AG04450 (cell line): ENCODE data around the gene CDK14. TPM values are rescaled to one million over a fixed set of nuclear protein-coding genes. Genes with fewer than 3 reads are reported as not detected.

Experiments
- CTCF ChIA-PET: fragments of 300-600, 350-600 bp; formaldehyde crosslinking; extraction: SDS; loops from one replicate; lab custom pipeline; 2022; ENCODE audit warnings: antibody characterized with exemption, inconsistent platforms; lab: Charles Lee
- POLR2A ChIA-PET: fragments of 350-600 bp; formaldehyde crosslinking; extraction: SDS; loops from one replicate; lab custom pipeline; 2021; ENCODE audit warnings: antibody characterized with exemption, inconsistent platforms; lab: Yijun Ruan, JAX
- DNase-seq: peaks from one replicate; pipeline ENCODE4 v3.0.0-alpha.2; 2011; ENCODE audit warnings: low read depth, low spot score
- H3K27ac ChIP-seq: one replicate; pipeline ENCODE4 v1.5.1; 2012; ENCODE audit warnings: low read depth, low read length, control low read depth
- H3K27me3 ChIP-seq: one replicate; pipeline ENCODE4 v1.6.0; 2012; ENCODE audit warnings: low read length; ENCODE audit not compliant: control insufficient read depth, insufficient read depth
- H3K4me3 ChIP-seq: 2 replicates; pipeline ENCODE4 v1.5.1; 2011; ENCODE audit warnings: mild to moderate bottlenecking, low read depth, low read length, control low read depth
- H3K9me3 ChIP-seq: 2 replicates; pipeline ENCODE4 v1.5.1; 2012; ENCODE audit warnings: low read length; ENCODE audit not compliant: control insufficient read depth, insufficient read depth
- polyA plus RNA-seq: library from polyadenylated mRNA; depleted of rRNA; stranded (reverse); fragments of >200 nt; gene quantifications from 2 replicates; pipeline ENCODE4 v1.2.3, GENCODE V29; 2011
- TF ChIP-seq, protein P1 (sequence below): IDR thresholded peaks from 2 replicates; pipeline ENCODE4 v1.5.1; 2011; ENCODE audit warnings: low read depth, low read length, control low read depth, inconsistent platforms

CDK14 gene
- polyA plus RNA-seq, 1 experiment, result 28.4 TPM

DNA sequence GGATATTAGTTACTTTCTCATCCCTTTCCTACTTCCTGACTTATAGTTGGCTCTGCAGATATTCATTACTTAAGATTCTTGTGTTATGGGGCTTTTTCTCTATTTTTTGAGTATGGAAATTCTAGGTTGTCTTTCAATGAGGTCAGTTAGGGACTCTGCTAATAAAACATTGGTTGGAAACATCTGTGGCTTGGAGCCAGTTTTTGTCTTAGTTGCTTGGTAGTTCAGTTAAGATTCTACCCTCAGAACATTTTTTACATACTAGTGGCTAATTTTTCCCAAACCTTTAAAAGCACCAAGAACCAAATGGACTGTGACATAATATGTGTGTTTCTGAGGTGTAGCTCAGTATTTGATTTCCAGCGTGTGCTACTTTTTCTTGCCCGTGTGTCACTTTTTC, 362.5 kb downstream of the CDK14 start:
- H3K27ac ChIP-seq, result no peak overlapping the region
- H3K9me3 ChIP-seq, result no peaks in the 10 kb centered on the region
- H3K4me3 ChIP-seq, result no peak overlapping the region
- peak; percentile 18 for DNase-seq
- H3K27me3 ChIP-seq, result no peaks in the 10 kb centered on the region
- ChIA-PET POLR2A (no interaction called here), CTCF (no interaction called here)
- TF ChIP-seq, protein P1, sequence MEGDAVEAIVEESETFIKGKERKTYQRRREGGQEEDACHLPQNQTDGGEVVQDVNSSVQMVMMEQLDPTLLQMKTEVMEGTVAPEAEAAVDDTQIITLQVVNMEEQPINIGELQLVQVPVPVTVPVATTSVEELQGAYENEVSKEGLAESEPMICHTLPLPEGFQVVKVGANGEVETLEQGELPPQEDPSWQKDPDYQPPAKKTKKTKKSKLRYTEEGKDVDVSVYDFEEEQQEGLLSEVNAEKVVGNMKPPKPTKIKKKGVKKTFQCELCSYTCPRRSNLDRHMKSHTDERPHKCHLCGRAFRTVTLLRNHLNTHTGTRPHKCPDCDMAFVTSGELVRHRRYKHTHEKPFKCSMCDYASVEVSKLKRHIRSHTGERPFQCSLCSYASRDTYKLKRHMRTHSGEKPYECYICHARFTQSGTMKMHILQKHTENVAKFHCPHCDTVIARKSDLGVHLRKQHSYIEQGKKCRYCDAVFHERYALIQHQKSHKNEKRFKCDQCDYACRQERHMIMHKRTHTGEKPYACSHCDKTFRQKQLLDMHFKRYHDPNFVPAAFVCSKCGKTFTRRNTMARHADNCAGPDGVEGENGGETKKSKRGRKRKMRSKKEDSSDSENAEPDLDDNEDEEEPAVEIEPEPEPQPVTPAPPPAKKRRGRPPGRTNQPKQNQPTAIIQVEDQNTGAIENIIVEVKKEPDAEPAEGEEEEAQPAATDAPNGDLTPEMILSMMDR, result no peak

DNA sequence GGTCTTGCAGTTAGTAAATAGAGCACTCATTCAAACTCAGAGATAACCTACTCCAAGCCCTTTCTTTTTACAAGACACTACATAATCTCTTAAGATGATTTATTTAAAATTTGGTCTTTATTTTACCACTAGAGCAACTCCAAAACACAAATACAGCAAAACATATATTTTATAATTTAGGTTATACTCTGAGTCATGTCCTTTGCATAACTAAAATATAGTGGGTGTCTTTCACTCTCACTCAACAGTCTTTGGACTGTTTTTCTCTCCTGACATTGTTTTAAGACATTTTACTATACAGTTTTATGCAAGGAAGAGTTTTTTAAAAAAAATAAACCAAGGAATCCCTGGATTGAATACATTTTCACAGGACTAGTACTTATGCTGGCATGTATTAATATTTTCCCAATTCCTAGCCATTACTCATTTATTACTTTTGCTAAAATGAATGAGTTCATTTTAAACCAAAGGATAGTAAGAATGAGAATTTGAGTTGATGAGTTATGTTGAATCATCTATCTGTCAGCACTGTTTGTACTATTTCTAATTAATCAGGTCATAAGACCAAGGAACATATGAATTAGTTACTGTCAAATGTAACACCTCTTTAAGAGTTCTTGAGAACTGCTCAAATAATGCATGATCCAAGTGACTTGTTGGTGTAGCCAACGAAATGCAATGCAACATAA, 365.1 kb downstream of the CDK14 start:
- Histone ChIP-seq H3K4me3 (no peak overlapping the region), H3K27ac (no peak overlapping the region), H3K27me3 (no peaks in the 10 kb centered on the region), H3K9me3 (no peaks in the 10 kb centered on the region)
- CTCF ChIA-PET, result no interaction called here
- POLR2A ChIA-PET, result no interaction called here
- DNase-seq, result no peak
- TF ChIP-seq, protein P1, result no peak

DNA sequence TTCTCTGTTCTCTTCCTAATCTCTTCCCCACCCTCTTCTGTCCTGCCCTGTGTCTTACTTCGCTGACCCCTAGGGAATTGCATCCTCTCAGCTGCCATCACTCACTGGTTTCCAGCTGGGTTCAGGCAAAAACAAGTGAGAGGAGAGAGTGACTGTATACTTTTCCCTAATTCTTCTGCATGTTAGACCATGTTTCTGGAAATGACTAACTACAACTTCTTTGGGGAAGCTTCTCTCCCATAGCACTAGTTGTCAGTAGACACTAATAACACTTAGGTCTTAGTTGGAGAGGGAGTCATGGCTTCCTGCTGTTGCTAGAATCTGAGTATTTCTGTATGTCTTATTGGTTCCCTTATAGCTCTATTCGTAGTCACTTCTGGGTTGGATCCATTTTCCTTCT, 369.1 kb downstream of the CDK14 start:
- Histone ChIP-seq H3K27me3 (no peaks in the 10 kb centered on the region), H3K9me3 (no peaks in the 10 kb centered on the region), H3K27ac (no peak overlapping the region), H3K4me3 (no peak overlapping the region)
- no peak for DNase-seq
- POLR2A ChIA-PET, result no interaction called here
- CTCF ChIA-PET, result no interaction called here
- TF ChIP-seq, protein P1, result no peak

DNA sequence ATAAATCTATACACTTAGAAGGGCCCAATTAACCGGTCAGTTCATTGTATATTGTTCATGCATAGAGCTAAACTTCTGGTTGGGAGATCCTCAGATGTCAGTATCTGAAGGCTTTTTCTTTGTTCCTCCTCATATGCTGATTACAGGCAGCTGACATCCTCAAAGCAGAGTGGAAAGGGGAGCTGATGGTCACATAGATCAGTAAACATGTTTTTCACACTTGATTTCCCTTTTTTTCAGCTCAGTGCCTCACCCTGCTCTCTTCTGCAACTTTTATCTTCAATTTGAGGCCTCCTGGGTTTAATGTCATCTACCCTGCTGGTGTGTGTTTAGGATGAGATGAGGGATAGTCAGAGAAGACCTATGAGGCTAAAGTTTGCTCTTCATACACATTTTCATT, 370.2 kb downstream of the CDK14 start:
- H3K27ac ChIP-seq, result no peak overlapping the region
- H3K4me3 ChIP-seq, result no peak overlapping the region
- CTCF ChIA-PET, result no interaction called here
- H3K9me3 ChIP-seq, result no peaks in the 10 kb centered on the region
- no peak for DNase-seq
- POLR2A ChIA-PET, result no interaction called here
- TF ChIP-seq, protein P1, result no peak
- H3K27me3 ChIP-seq, result no peaks in the 10 kb centered on the region

DNA sequence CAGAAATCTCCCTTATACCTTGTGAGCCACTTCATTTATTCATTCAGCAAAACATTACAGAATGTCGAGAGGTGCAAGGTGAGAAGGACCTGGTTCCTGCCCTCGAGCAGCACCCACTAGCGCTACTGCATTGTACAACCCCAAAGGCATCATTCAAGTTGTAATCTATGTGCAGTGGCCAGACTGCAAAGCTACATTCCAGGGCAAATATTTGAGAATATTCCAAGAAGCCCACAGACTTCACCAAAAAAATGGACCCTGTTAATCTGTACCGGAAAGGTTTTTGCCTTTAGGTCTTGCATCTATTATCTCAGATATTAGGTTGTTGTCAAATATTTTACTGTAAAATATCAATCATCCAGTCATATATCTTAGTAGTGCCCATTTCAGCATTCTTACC, 372.8 kb downstream of the CDK14 start:
- POLR2A ChIA-PET, result interaction anchor here (0.6 kb wide), 1 partner anchor 24 kb away, joined by 3 read pairs; no protein-coding TSS in a partner anchor
- Histone ChIP-seq H3K9me3 (no peaks in the 10 kb centered on the region), H3K27me3 (no peaks in the 10 kb centered on the region), H3K27ac (no peak overlapping the region), H3K4me3 (no peak overlapping the region)
- TF ChIP-seq, protein P1, result no peak
- DNase-seq, result no peak
- CTCF ChIA-PET, result no interaction called here
